Stomach (tissue), 4 donors: ENCODE measurements around the gene RBM46.

ENCODE experiments used
- CTCF ChIP-seq, 7 experiments: fragments of 450-650 bp in 4 of 7; fragments of 200-600 bp in 3 of 7; sonication (generic) in 3 of 7; IDR thresholded peaks; one replicate each; pipeline ENCODE4 v1.5.1; 2016 to 2019; ENCODE audit warnings: antibody characterized with exemption in 7 of 7, control low read depth in 2 of 7, mild to moderate bottlenecking in 1 of 7
- EP300 ChIP-seq: sonication (generic); formaldehyde crosslinking; IDR thresholded peaks from one replicate; pipeline ENCODE4 v1.6.1; 2017; ENCODE audit warnings: antibody characterized with exemption
- POLR2A ChIP-seq, 4 donors: fragments of 450-650 bp; IDR thresholded peaks; one replicate each; pipeline ENCODE4 v1.6.1; 2016; ENCODE audit warnings: antibody characterized with exemption in 4 of 4, control low read depth in 2 of 4, mild to moderate bottlenecking in 1 of 4, moderate library complexity in 1 of 4
- POLR2AphosphoS5 ChIP-seq, 3 donors: sonication (generic); formaldehyde crosslinking; IDR thresholded peaks; one replicate each; pipeline ENCODE4 v1.6.1; 2016; ENCODE audit warnings: antibody characterized with exemption in 3 of 3

- TF ChIP-seq CTCF (IDR thresholded peaks at IDR 0.05), result no peak
- TF ChIP-seq POLR2AphosphoS5 (IDR thresholded peaks at IDR 0.05), result no peak
- no peak for TF ChIP-seq POLR2A (IDR thresholded peaks at IDR 0.05)
- no peak for TF ChIP-seq EP300
Observed at GRCh38 chr4:154744341-154744926, 36.6 kb upstream of the RBM46 start.
